ENCODE results near the gene EGR4. TPM values are rescaled to one million over a fixed set of nuclear protein-coding genes. Genes with fewer than 3 reads are reported as not detected.

EGR4 gene
- total RNA-seq (2022; extraction: Qiagen RNA extraction): 0.19 to 0.32 TPM (median 0.25 TPM) in 5 replicates

GRCh38 chr2:73293534-73294171 is at the start of gene EGR4:
TSS of gene EGR4 (minus strand) at chr2:73293548. CDS start at chr2:73293317, 231 bp downstream.

GRCh38 chr2:73284296-73285158 is 8.8 kb downstream of the EGR4 start, which contains the start of gene FBXO41:
TSS of gene FBXO41 (minus strand) at chr2:73284478. CDS start at chr2:73269630, 14,848 bp downstream.

Other genes starting within 250 kb of the EGR4 start
- gene SFXN5, start 221.8 kb downstream of the EGR4 start, total RNA-seq (2022; extraction: Qiagen RNA extraction): 9.8 to 15.5 TPM (median 11.9 TPM) in 5 replicates
- gene RAB11FIP5, start 180.6 kb downstream of the EGR4 start, total RNA-seq (2022; extraction: Qiagen RNA extraction): 31.9 to 35.0 TPM (median 33.3 TPM) in 5 replicates
- gene NOTO, start 91.0 kb downstream of the EGR4 start, total RNA-seq (2022; extraction: Qiagen RNA extraction): 0.02 to 0.03 TPM in 2 of 5 replicates, not detected in the others
- gene SMYD5, start 79.3 kb downstream of the EGR4 start, total RNA-seq (2022; extraction: Qiagen RNA extraction): 49.3 to 56.8 TPM (median 54.0 TPM) in 5 replicates
- gene PRADC1, start 60.3 kb downstream of the EGR4 start, total RNA-seq (2022; extraction: Qiagen RNA extraction): 18.4 to 26.9 TPM (median 26.1 TPM) in 5 replicates
- 542 to 951 TPM (median 575 TPM) in 5 replicates for gene CCT7, start 59.2 kb downstream of the EGR4 start, total RNA-seq (2022; extraction: Qiagen RNA extraction)
- 4.4 to 5.3 TPM (median 4.7 TPM) in 5 replicates for gene FBXO41, start 9.1 kb downstream of the EGR4 start, total RNA-seq (2022; extraction: Qiagen RNA extraction)
- 7.9 to 10.2 TPM (median 9.3 TPM) in 5 replicates for gene ALMS1, start 92.3 kb upstream of the EGR4 start, total RNA-seq (2022; extraction: Qiagen RNA extraction)